ENCODE measurements around the gene EXOSC5. TPM values are rescaled to one million over a fixed set of nuclear protein-coding genes. Genes with fewer than 3 reads are reported as not detected.
"Not testable (repeated sequence)": the region's sequence is repeated elsewhere in the genome, so short reads cannot be mapped to it uniquely, and the experiment has no call there.

Gene EXOSC5
- total and polyA plus RNA-seq, 12 donors = 4.2 to 73.7 (median 26.6) TPM

- H3K4me1 ChIP-seq (replicated peaks in 1 of 2) = peaks cover 17 to 29% of the 10 kb centered on the region in 2 donors
- intact Hi-C loops (cut with DNase I) = no loop called here
- 0 to 1% (median 0%) methylated on average over 31 to 58 of the region's 58 CpGs for WGBS, 4 donors
These were observed 45.6 kb downstream of the EXOSC5 start for GRCh38 chr19:41351339-41352245.

DNA sequence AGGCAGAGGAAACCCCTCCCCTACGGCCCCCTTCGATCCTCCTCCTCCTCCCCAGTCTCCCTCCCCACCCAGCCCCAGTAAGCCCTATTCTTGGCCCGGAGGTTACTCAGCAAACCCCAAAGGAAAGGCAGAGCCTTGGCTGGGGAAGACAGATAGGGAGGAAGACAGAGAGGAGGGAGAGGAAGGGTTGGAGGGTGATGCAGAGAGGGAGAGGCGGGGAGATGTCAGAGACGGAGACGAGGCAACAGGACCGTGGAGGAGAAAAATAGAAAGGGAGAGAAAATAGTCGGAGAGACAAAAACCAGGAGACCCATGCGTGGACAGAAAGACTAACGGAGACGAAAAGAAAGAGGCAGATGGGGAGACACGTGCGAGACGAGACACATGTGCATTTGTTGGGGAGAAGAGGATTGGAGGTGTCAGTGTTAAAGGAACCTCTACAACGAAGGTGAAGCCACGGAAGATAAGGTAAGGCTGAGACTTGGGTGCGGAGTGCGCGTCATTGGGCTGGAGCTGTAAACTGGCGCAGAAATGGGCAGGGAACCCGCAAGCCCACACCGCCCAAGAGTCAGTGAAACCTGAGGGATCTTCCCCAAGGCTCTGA lies 46.3 kb downstream of the EXOSC5 start:
- Histone ChIP-seq H3K27ac (peak overlapping the region in 1 of 5 donors; percentile 46), H3K9me3 (replicated peaks in 1 of 3) (no peaks in the 10 kb centered on the region), H3K4me3 (peak overlapping the region in 2 of 4 donors; percentile 50 to 74), H3K36me3 (replicated peaks in 1 of 2) (peaks cover 0 to 21% of the 10 kb centered on the region in 2 donors), H3K27me3 (no peaks in the 10 kb centered on the region), H3K4me1 (replicated peaks in 1 of 2) (peaks cover 17 to 29% of the 10 kb centered on the region in 2 donors)
- 6 to 16% (median 10%) methylated on average over 19 to 22 of the region's 22 CpGs for WGBS, 4 donors
- DNase-seq = peak in 1 of 7 donors; percentile 37
- intact Hi-C loops (cut with DNase I) = no loop called here
- no peak for TF ChIP-seq POLR2A (IDR thresholded peaks at IDR 0.05)
- TF ChIP-seq, protein P1, sequence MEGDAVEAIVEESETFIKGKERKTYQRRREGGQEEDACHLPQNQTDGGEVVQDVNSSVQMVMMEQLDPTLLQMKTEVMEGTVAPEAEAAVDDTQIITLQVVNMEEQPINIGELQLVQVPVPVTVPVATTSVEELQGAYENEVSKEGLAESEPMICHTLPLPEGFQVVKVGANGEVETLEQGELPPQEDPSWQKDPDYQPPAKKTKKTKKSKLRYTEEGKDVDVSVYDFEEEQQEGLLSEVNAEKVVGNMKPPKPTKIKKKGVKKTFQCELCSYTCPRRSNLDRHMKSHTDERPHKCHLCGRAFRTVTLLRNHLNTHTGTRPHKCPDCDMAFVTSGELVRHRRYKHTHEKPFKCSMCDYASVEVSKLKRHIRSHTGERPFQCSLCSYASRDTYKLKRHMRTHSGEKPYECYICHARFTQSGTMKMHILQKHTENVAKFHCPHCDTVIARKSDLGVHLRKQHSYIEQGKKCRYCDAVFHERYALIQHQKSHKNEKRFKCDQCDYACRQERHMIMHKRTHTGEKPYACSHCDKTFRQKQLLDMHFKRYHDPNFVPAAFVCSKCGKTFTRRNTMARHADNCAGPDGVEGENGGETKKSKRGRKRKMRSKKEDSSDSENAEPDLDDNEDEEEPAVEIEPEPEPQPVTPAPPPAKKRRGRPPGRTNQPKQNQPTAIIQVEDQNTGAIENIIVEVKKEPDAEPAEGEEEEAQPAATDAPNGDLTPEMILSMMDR (IDR thresholded peaks at IDR 0.05) = no peak

More at GRCh38 chr19:41351339-41352245, 45.6 kb downstream of the EXOSC5 start:
- Histone ChIP-seq H3K27ac (peak overlapping the region in 1 of 5 donors; percentile 46), H3K9me3 (replicated peaks in 1 of 3) (no peaks in the 10 kb centered on the region), H3K4me3 (peak overlapping the region in 3 of 4 donors; percentile 48 to 74 (median 50)), H3K27me3 (no peaks in the 10 kb centered on the region), H3K36me3 (replicated peaks in 1 of 2) (peaks cover 0 to 14% of the 10 kb centered on the region in 2 donors)
- TF ChIP-seq, protein P1 (IDR thresholded peaks at IDR 0.05) = no peak
- peak in 1 of 2 donors; percentile 12 for TF ChIP-seq POLR2A (IDR thresholded peaks at IDR 0.05)
- peak; percentile 46 to 78 (median 61) for DNase-seq

- H3K4me1 ChIP-seq (replicated peaks in 1 of 2) = peaks cover 7 to 16% of the 10 kb centered on the region in 2 donors
- H3K27me3 ChIP-seq; DNase-seq; H3K27ac ChIP-seq; H3K9me3 ChIP-seq (replicated peaks in 1 of 3); intact Hi-C loops (cut with DNase I); H3K4me3 ChIP-seq: not testable (repeated sequence)
- 84 to 96% (median 89%) methylated on average over 9 of the region's 9 CpGs for WGBS, 4 donors
- peaks cover 0 to 40% of the 10 kb centered on the region in 2 donors for H3K36me3 ChIP-seq (replicated peaks in 1 of 2)
These were observed 50.2 kb downstream of the EXOSC5 start for GRCh38 chr19:41346916-41347315.

DNA sequence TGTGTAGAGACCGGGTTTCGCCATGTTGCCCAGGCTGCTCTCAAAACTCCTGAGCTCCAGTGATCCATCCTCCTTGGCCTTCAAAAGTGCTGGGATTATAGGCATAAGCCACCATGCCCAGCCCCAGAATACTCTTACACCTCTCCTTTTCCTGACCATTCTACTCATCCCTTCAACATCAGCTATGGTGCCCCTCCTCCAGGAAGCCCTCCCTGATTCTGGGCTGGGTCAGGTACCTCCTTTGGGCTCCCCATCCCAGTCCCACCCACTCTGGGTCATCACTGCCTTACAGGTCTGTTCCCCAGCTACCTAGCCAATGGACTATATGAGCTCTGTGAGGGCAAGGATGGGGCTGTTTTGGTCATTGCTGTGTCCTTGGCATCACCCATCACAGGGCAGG lies 53.0 kb downstream of the EXOSC5 start:
- TF ChIP-seq POLR2A (IDR thresholded peaks at IDR 0.05) = no peak
- TF ChIP-seq, protein P1 (IDR thresholded peaks at IDR 0.05) = no peak
- no peaks in the 10 kb centered on the region for H3K4me1 ChIP-seq (replicated peaks in 1 of 2)
- H3K4me3 ChIP-seq = no peak overlapping the region
- H3K27ac ChIP-seq = no peak overlapping the region
- intact Hi-C loops (cut with DNase I) = no loop called here
- WGBS, 4 donors = 96 to 100% (median 100%) methylated on average over 2 of the region's 2 CpGs
- H3K27me3 ChIP-seq = no peaks in the 10 kb centered on the region
- no peak for DNase-seq
- H3K36me3 ChIP-seq (replicated peaks in 1 of 2) = peaks cover 0 to 45% of the 10 kb centered on the region in 2 donors
- H3K9me3 ChIP-seq (replicated peaks in 1 of 3) = no peaks in the 10 kb centered on the region
